Caco-2 (cell line): ENCODE data around the gene THG1L. TPM values are rescaled to one million over a fixed set of nuclear protein-coding genes. Genes with fewer than 3 reads are reported as not detected.
A peak's percentile ranks its signal among the peaks of the same experiment; 100 is the strongest.

Experiments
- BruUV-seq: library from RNA; stranded (reverse); fragments of 400-500 nt; replicated peaks from 2 replicates; lab custom pipeline; 2021; lab: Mats Ljungman, UMichigan
- CTCF ChIA-PET: fragments of 300-600 bp; sonication (Branson Sonifier 250); formaldehyde crosslinking; loops from one replicate; lab custom pipeline; 2022; ENCODE audit warnings: antibody characterized with exemption; lab: Charles Lee
- POLR2A ChIA-PET: fragments of 300-600 bp; sonication (Branson Sonifier 250); formaldehyde crosslinking; loops from one replicate; lab custom pipeline; 2022; ENCODE audit warnings: antibody characterized with exemption; lab: Charles Lee
- DNase-seq, 2 experiments: peaks; one replicate each; pipeline versions ENCODE4 v3.0.0 to v3.0.0-alpha.2; 2020 to 2022
- H3K27me3 ChIP-seq: replicated peaks from 2 replicates; pipeline ENCODE4 v1.6.0; 2011; ENCODE audit warnings: low read length; ENCODE audit not compliant: control insufficient read depth, insufficient read depth
- H3K36me3 ChIP-seq: 2 replicates; pipeline ENCODE4 v1.5.1; 2011; ENCODE audit warnings: low read length; ENCODE audit not compliant: control insufficient read depth, insufficient read depth
- H3K4me1 ChIP-seq: fragments of 250-450 bp; sonication (Bioruptor Pico); 2 replicates; pipeline ENCODE4 v1.5.1; 2020; ENCODE audit warnings: mild to moderate bottlenecking
- H3K4me3 ChIP-seq: 2 replicates; pipeline ENCODE4 v1.5.1; 2011; ENCODE audit warnings: low read depth, mild to moderate bottlenecking, control low read depth, low read length
- H3K9me3 ChIP-seq: fragments of 250-450 bp; sonication (Bioruptor Pico); 2 replicates; pipeline ENCODE4 v1.5.1; 2020; ENCODE audit warnings: mild to moderate bottlenecking, moderate library complexity
- H3K27ac Mint-ChIP-seq: one replicate; pipeline ENCODE4 v1.8.0; 2022; ENCODE audit warnings: mixed read lengths; ENCODE audit not compliant: unreplicated experiment
- H3K27me3 Mint-ChIP-seq: one replicate; pipeline ENCODE4 v1.8.0; 2022; ENCODE audit warnings: mixed read lengths; ENCODE audit not compliant: insufficient read depth, unreplicated experiment
- H3K36me3 Mint-ChIP-seq: one replicate; pipeline ENCODE4 v1.8.0; 2022; ENCODE audit warnings: mild to moderate bottlenecking, mixed read lengths; ENCODE audit not compliant: insufficient read depth, unreplicated experiment
- H3K4me1 Mint-ChIP-seq: one replicate; pipeline ENCODE4 v1.8.0; 2022; ENCODE audit warnings: low read depth, mixed read lengths; ENCODE audit not compliant: unreplicated experiment
- H3K4me3 Mint-ChIP-seq: one replicate; pipeline ENCODE4 v1.8.0; 2022; ENCODE audit warnings: mild to moderate bottlenecking, moderate library complexity, mixed read lengths; ENCODE audit not compliant: unreplicated experiment
- H3K9me3 Mint-ChIP-seq: one replicate; pipeline ENCODE4 v1.8.0; 2022; ENCODE audit warnings: mixed read lengths; ENCODE audit not compliant: unreplicated experiment
- intact Hi-C: fragments of 100-400 bp; cut with micrococcal nuclease; formaldehyde crosslinking; loops from one replicate; pipeline ENCODE4 v1.10.0; 2022; ENCODE audit not compliant: unreplicated experiment
- total RNA-seq: library from RNA; stranded (reverse); gene quantifications from 2 replicates; pipeline ENCODE4 v1.2.3, GENCODE V29; 2022
- TF ChIP-seq, protein P1 (sequence below), 2 experiments: fragments of 200-600 bp in 1 of 2; IDR thresholded peaks; 1 replicate in 1 of 2; 2 replicates in 1 of 2; pipeline versions ENCODE4 v1.5.1 to v1.8.0; 2011 to 2022; ENCODE audit warnings: antibody characterized with exemption in 1 of 2, control low read depth in 1 of 2, inconsistent platforms in 1 of 2, low read depth in 1 of 2, low read length in 1 of 2, mild to moderate bottlenecking in 1 of 2, moderate library complexity in 1 of 2; ENCODE audit not compliant: insufficient read depth in 1 of 2, severe bottlenecking in 1 of 2, unreplicated experiment in 1 of 2

THG1L gene
- total RNA-seq, 1 experiment from 2014 or later: 19.8 TPM

DNA sequence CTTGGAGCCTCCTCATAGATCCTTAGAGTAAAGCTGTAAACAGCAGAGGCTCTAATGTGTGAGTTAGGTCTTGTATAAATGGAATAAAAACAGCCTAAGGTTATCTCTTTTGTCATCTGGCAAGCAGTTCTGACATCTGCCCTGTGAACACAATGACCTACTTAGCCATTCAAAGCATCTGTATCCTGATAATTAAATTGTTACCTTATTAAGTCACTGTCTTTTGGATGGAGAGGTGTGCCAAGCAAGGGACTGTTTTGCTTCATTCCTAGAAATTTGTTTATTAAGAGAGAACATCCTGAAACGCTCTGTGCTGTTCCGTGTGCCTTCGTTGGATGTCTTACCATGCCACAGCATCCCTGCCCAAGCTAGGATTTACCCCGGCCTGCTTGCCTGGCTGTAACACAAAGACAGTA is 13.8 kb downstream of the THG1L start:
- no peaks in the 10 kb centered on the region for H3K9me3 Mint-ChIP-seq
- TF ChIP-seq, protein P1, sequence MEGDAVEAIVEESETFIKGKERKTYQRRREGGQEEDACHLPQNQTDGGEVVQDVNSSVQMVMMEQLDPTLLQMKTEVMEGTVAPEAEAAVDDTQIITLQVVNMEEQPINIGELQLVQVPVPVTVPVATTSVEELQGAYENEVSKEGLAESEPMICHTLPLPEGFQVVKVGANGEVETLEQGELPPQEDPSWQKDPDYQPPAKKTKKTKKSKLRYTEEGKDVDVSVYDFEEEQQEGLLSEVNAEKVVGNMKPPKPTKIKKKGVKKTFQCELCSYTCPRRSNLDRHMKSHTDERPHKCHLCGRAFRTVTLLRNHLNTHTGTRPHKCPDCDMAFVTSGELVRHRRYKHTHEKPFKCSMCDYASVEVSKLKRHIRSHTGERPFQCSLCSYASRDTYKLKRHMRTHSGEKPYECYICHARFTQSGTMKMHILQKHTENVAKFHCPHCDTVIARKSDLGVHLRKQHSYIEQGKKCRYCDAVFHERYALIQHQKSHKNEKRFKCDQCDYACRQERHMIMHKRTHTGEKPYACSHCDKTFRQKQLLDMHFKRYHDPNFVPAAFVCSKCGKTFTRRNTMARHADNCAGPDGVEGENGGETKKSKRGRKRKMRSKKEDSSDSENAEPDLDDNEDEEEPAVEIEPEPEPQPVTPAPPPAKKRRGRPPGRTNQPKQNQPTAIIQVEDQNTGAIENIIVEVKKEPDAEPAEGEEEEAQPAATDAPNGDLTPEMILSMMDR (IDR thresholded peaks at IDR 0.05; ENCODE audit: insufficient read depth in 1 of 2, low read depth in 1 of 2, low read length in 1 of 2, severe bottlenecking in 1 of 2, unreplicated experiment in 1 of 2): no peak
- no peaks in the 10 kb centered on the region for H3K27me3 ChIP-seq
- no peaks in the 10 kb centered on the region for H3K27me3 Mint-ChIP-seq
- peaks cover 5% of the 10 kb centered on the region for H3K36me3 Mint-ChIP-seq
- ChIA-PET CTCF (interaction anchor here (2.4 kb wide), 1 partner anchor 14 kb away, joined by 24 read pairs; the partner anchor contains the start of gene THG1L), POLR2A (no interaction called here)
- no peaks in the 10 kb centered on the region for H3K9me3 ChIP-seq
- H3K4me3 ChIP-seq: no peak overlapping the region
- H3K36me3 ChIP-seq: no peaks in the 10 kb centered on the region
- DNase-seq: no peak
- peak overlapping the region; percentile 83 for H3K4me3 Mint-ChIP-seq
- peaks cover 8% of the 10 kb centered on the region for H3K4me1 Mint-ChIP-seq
- BruUV-seq: no TSS peak
- 0 out of 2 replicates have a peak, but pooled peaks cover 6% of the 10 kb centered on the region for H3K4me1 ChIP-seq
- intact Hi-C loops: loop anchor here (10.0 kb wide), 1 partner anchor 380 kb away; no protein-coding TSS in a partner anchor
- H3K27ac Mint-ChIP-seq: no peak overlapping the region

DNA sequence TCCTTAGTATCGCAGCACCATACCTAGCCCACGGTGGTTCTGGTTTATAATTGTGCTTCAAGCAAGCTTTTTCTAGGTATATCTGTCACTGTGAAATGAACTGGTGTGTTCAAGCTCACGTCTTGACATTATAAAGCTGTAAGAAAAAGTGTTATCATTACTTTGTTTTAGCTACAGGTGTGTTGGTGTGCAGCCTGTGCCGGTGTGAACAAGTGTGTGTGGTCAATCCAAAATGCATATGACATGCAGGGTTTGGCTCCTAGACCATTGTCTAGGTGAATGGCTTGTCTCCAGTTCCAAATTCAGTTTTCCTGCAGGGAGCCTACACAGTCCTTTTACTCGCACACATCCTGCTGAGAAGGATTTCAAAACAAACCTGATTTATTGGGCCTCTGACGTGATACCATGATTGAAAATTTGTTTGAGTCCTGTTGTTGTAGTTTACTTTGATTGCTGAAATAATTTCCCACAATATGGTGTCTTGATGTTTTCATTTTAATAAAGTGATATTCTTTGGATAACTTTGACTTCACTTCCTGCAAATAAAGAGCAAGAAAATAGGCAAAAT is 16.0 kb downstream of the THG1L start:
- Mint-ChIP-seq H3K4me3 (no peak overlapping the region), H3K36me3 (no peaks in the 10 kb centered on the region), H3K27ac (no peak overlapping the region), H3K27me3 (no peaks in the 10 kb centered on the region), H3K9me3 (no peaks in the 10 kb centered on the region), H3K4me1 (peaks cover 8% of the 10 kb centered on the region)
- 0 out of 2 replicates have a peak, but pooled peaks cover 6% of the 10 kb centered on the region for H3K4me1 ChIP-seq
- TF ChIP-seq, protein P1 (IDR thresholded peaks at IDR 0.05; ENCODE audit: insufficient read depth in 1 of 2, low read depth in 1 of 2, low read length in 1 of 2, severe bottlenecking in 1 of 2, unreplicated experiment in 1 of 2): no peak
- no TSS peak for BruUV-seq
- no peak for DNase-seq
- no peaks in the 10 kb centered on the region for H3K9me3 ChIP-seq
- H3K27me3 ChIP-seq: no peaks in the 10 kb centered on the region
- POLR2A ChIA-PET: no interaction called here
- CTCF ChIA-PET: no interaction called here
- H3K36me3 ChIP-seq: peaks cover 2% of the 10 kb centered on the region; the same call in 1 of the 2 replicates
- H3K4me3 ChIP-seq: no peak overlapping the region
- intact Hi-C loops: loop anchor here (10.0 kb wide), 1 partner anchor 382 kb away; no protein-coding TSS in a partner anchor

DNA sequence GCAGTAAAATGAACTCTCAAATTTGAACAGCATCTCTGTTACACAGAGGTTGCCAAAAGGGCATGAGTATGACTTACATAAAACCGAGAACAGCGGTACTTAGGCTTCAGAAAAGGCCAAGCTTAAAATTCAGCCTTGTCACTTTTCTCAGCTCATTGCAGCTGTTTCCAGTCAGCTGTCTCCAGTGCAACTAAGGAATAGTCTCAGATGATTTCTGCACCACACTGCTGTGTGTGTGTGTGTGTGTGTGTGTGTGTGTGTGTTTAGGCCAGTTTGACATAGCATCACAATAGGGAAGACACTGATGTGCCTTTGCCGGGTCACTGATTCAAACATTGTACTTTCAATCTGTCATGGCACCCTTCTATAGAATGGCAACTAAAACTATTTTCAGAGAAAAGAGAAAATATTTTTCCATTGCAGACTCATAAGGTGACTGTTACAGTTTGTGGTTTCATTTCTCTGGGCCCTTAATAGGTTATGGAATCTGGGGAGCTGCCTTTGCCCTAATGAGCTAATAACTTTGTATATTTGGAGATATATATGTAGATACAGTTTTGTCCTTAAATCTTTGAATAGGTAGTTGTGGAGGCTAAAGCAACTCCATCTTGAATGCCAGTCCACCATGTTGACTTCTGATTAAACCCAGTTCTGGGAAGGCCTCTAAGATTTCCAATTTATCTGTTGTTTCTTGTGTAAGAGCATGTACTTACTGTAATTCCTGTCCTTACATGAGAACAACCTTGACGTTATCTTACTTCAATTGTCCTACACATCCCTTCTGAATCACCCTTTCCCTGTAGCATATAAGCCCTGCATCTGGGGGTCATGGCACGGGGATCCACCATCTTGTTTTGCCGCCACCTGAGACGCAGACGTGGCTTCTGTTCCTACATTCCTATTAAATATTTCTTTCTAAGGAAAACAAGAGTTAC is 16.8 kb downstream of the THG1L start:
- Mint-ChIP-seq H3K9me3 (no peaks in the 10 kb centered on the region), H3K4me3 (no peak overlapping the region), H3K36me3 (no peaks in the 10 kb centered on the region), H3K27ac (no peak overlapping the region), H3K4me1 (peaks cover 8% of the 10 kb centered on the region), H3K27me3 (no peaks in the 10 kb centered on the region)
- POLR2A ChIA-PET: no interaction called here
- BruUV-seq: no TSS peak
- Histone ChIP-seq H3K4me1 (0 out of 2 replicates have a peak, but pooled peaks cover 6% of the 10 kb centered on the region), H3K36me3 (peaks cover 2% of the 10 kb centered on the region; the same call in 1 of the 2 replicates), H3K4me3 (no peak overlapping the region), H3K9me3 (no peaks in the 10 kb centered on the region), H3K27me3 (no peaks in the 10 kb centered on the region)
- DNase-seq: no peak
- intact Hi-C loops: loop anchor here (10.0 kb wide), 1 partner anchor 383 kb away; no protein-coding TSS in a partner anchor
- CTCF ChIA-PET: interaction anchor here (1.2 kb wide), 1 partner anchor 1359 kb away, joined by 3 read pairs; no protein-coding TSS in a partner anchor
- TF ChIP-seq, protein P1 (IDR thresholded peaks at IDR 0.05; ENCODE audit: insufficient read depth in 1 of 2, low read depth in 1 of 2, low read length in 1 of 2, severe bottlenecking in 1 of 2, unreplicated experiment in 1 of 2): no peak
